ENCODE results near the gene EVC. TPM values are rescaled to one million over a fixed set of nuclear protein-coding genes. Genes with fewer than 3 reads are reported as not detected.
"Not testable (repeated sequence)": the region's sequence is repeated elsewhere in the genome, so short reads cannot be mapped to it uniquely, and the experiment has no call there.

The EVC gene
- total and polyA plus RNA-seq, 8 donors: 18.8 to 36.2 (median 31.3) TPM

GRCh38 chr4:5724377-5724776, 13.4 kb downstream of the EVC start:
- Histone ChIP-seq H3K4me3 (no peak overlapping the region), H3K27ac (no peak overlapping the region), H3K36me3 (no peaks in the 10 kb centered on the region), H3K27me3 (no peaks in the 10 kb centered on the region), H3K9me3 (no peaks in the 10 kb centered on the region), H3K4me1 (no peaks in the 10 kb centered on the region)
- DNase-seq (no peak), ATAC-seq (no peak)
- TF ChIP-seq CTCF (IDR thresholded peaks at IDR 0.05): no peak
- intact Hi-C loops (cut with DNase I): no loop called here

GRCh38 chr4:5728412-5728811, 17.4 kb downstream of the EVC start:
- DNase-seq; H3K36me3 ChIP-seq; H3K9me3 ChIP-seq; H3K4me1 ChIP-seq; H3K4me3 ChIP-seq; H3K27ac ChIP-seq; intact Hi-C loops (cut with DNase I); ATAC-seq; H3K27me3 ChIP-seq: not testable (repeated sequence)

DNA sequence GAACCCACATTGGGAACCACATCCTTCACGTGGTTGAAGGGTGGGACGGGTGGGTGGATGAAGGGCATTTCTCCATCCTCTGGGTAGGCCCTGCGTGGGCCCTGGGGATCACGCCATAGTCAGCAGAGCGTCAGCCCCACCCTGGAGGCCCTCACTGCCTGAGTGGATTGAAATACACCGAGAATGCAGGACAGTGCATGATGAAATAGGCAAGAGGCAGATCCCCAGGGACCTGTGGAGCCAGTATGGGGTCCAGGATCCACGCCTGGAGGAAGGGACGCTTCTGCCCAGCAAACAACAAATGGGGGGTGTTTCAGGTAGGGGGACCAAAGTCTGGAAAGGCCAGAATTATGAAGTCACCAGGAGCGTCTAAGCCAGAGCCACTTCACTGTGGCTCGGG, 19.4 kb downstream of the EVC start:
- Histone ChIP-seq H3K4me3 (no peak overlapping the region), H3K27me3 (no peaks in the 10 kb centered on the region), H3K27ac (no peak overlapping the region), H3K4me1 (no peaks in the 10 kb centered on the region), H3K36me3 (peaks cover 0 to 12% of the 10 kb centered on the region in 2 donors), H3K9me3 (no peaks in the 10 kb centered on the region)
- ATAC-seq (no peak), DNase-seq (no peak)
- no peak for TF ChIP-seq CTCF (IDR thresholded peaks at IDR 0.05)
- intact Hi-C loops (cut with DNase I): no loop called here

- Histone ChIP-seq H3K36me3 (peaks cover 0 to 12% of the 10 kb centered on the region in 2 donors), H3K4me3 (no peak overlapping the region), H3K4me1 (no peaks in the 10 kb centered on the region), H3K9me3 (no peaks in the 10 kb centered on the region), H3K27ac (no peak overlapping the region), H3K27me3 (no peaks in the 10 kb centered on the region)
- no peak for TF ChIP-seq CTCF (IDR thresholded peaks at IDR 0.05)
- peak in 1 of 4 donors; percentile 62 for DNase-seq
- intact Hi-C loops (cut with DNase I): no loop called here
- no peak for ATAC-seq
These were observed 20.3 kb downstream of the EVC start for GRCh38 chr4:5730993-5731990.

GRCh38 chr4:5732158-5732557, 21.2 kb downstream of the EVC start:
- no peak for ATAC-seq
- no peaks in the 10 kb centered on the region for H3K27me3 ChIP-seq
- no peak overlapping the region for H3K27ac ChIP-seq
- H3K36me3 ChIP-seq: peaks cover 0 to 12% of the 10 kb centered on the region in 2 donors
- no peak for DNase-seq
- intact Hi-C loops (cut with DNase I): no loop called here
- H3K4me3 ChIP-seq: no peak overlapping the region
- no peaks in the 10 kb centered on the region for H3K9me3 ChIP-seq
- no peak for TF ChIP-seq CTCF (IDR thresholded peaks at IDR 0.05)
- no peaks in the 10 kb centered on the region for H3K4me1 ChIP-seq

Data from left lung (tissue), 10 donors.